Stimulated activated CD4-positive, alpha-beta T cell treated with anti-CD3 and anti-CD28 coated beads, Interleukin-15, amount 100 ng/mL, for 24 hours (primary cell): Measurements from ENCODE around the gene LGALS7B.
"Not testable (repeated sequence)": the region's sequence is repeated elsewhere in the genome, so short reads cannot be mapped to it uniquely, and the experiment has no call there.

Experiments used
- DNase-seq: peaks from one replicate; pipeline ENCODE4 v3.0.0-alpha.2; 2020

LGALS7B gene

GRCh38 chr19:38797781-38798180 is 8.8 kb downstream of the LGALS7B start:
- DNase-seq, result not testable (repeated sequence)

GRCh38 chr19:38799104-38799503 is 10.1 kb downstream of the LGALS7B start:
- DNase-seq, result no peak

- DNase-seq, result no peak
Observed at GRCh38 chr19:38800577-38801347, 11.8 kb downstream of the LGALS7B start.

GRCh38 chr19:38801359-38802095 is 12.5 kb downstream of the LGALS7B start:
- DNase-seq, result no peak

DNA sequence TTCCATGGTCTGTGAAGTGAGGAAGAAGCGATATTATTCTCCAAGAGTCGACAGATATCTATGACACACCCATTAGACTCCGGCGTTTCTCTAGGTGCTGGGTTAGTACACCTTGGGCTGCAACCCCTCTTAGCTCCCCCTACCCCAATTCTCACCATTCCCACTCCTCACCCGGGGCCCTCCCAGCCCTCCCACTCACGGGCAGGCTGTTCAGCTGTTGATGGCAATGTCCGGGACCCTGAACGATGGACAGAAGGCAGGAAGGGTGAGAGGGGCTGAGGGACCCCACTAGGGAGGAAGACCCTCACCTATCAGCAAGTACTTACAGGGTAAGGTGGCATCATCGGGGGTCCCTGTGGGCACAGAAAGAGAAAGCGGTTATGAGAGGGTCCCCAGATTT is 14.5 kb downstream of the LGALS7B start:
- no peak for DNase-seq

DNA sequence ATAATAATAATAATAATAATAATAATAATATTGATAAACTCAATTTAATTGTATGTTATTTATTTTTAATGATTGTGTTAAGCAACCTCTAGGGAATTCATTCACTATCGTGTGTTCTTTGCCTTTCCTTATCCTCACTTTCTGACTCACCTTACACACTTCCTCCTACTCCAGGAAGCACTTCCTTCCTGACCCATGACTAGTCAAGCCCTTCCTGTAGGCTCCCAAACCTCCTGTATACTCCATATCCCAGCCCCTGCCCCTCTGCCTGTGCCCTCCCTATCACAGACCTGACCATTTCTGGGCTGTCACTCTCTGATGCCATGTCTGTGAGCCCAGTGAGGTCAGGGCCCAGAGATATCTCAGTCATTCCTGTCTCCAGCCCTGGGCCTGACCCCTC is 16.2 kb downstream of the LGALS7B start:
- no peak for DNase-seq

DNA sequence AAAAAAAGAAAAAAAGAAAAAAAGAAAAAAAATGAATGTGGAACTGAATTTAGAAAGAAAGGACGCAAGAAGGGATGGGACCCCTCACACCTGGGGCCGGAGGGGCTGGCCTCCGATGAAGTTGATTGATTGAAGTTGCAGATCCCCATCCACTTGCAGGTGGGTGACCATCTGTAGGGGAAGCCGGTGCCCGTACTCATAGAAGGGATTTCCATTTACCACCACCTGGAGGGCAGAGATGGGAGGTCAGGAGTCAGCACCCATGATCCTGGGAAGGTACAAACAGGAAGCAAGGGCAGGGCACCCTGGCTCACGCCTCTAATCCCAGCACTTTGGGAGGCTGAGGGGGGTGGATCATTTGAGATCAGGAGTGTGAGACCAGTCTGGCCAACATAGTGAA is 17.4 kb downstream of the LGALS7B start:
- no peak for DNase-seq

DNA sequence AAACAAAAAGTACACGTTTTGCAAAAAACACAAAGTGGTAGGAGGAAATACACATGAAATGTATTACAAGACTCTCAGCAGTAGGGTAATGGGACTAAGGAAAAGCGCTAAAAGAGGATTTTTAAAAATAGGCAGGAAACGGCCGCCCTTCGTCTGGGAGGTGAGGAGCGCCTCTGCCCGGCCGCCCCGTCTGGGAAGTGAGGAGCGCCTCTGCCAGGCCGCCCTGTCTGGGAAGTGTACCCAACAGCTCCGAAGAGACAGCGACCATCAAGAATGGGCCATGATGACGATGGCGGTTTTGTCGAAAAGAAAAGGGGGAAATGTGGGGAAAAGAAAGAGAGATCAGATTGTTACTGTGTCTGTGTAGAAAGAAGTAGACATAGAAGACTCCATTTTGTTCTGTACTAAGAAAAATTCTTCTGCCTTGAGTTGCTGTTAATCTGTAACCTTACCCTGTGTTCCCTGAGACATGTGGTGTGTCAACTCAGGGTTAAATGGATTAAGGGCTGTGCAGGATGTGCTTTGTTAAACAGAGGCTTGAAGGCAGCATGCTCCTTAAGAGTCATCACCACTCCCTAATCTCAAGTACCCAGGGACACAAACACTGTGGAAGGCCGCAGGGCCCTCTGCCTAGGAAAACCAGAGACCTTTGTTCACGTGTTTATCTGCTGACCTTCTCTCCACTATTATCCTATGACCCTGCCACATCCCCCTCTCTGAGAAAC is 18.5 kb downstream of the LGALS7B start:
- not testable (repeated sequence) for DNase-seq

DNA sequence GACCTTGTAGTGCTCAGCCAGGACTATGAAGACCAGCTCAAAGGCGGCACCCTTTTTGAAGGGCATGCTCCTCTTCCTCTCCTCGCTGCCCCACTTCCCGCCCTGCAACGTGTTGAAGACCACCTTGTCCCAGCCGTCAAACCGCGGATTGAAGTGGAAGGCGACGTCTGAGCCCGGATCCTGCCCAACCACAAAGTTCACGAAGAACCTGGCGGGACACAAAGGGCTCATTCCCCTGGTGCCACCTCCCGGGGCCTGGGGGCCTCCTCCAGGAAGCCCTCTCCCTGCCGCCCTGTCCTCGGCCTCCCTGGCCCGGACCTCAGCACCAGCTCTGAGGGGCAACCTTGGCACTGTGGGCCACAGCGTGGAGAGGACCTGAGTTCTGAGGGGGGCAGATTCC is 19.7 kb downstream of the LGALS7B start:
- no peak for DNase-seq

GRCh38 chr19:38809592-38810252 is 20.7 kb downstream of the LGALS7B start:
- no peak for DNase-seq

GRCh38 chr19:38812009-38812840 is 23.2 kb downstream of the LGALS7B start:
- DNase-seq, result no peak

- DNase-seq, result no peak
Observed at GRCh38 chr19:38812841-38813320, 23.9 kb downstream of the LGALS7B start, which contains the start of gene LGALS4. Gene LGALS4, minus strand, starts transcription at chr19:38812945. Its CDS starts 59 bp downstream, at chr19:38812886.

DNA sequence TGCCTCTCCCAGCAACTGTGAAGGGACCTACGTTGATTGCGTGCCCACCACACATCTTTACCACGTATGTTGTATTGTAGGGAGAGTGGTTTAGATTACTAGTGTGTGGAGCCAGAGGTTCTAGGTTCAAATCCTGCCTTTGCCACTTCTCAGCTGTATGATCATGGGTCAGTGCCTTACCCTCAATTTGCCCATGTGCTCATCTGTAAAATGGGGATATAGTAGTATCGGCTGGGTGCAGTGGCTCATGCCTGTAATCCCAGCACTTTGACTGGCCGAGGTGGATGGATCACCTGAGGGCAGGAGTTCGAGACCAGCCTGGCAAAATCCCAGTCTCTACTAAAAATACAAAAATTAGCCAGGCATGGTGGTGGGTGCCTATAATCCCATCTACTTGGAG is 24.3 kb downstream of the LGALS7B start:
- no peak for DNase-seq

DNA sequence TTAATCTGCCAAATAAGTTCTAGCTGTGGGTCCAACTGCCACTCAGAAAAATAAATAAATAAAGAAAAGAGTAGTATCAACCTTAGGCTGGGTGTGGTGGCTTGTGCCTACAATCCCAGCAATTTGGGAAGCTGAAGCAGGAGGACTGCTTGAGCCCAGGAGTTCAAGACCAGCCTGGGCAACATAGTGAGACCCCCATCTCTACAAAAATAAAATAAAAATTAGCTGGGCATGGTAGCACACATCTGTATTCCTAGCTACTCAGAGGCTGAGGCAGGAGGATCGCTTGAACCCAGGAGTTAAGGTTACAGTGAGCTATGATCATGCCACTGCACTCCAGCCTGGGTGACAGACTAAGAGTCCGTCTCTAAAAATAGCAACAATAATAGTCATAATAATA is 24.9 kb downstream of the LGALS7B start:
- not testable (repeated sequence) for DNase-seq

DNA sequence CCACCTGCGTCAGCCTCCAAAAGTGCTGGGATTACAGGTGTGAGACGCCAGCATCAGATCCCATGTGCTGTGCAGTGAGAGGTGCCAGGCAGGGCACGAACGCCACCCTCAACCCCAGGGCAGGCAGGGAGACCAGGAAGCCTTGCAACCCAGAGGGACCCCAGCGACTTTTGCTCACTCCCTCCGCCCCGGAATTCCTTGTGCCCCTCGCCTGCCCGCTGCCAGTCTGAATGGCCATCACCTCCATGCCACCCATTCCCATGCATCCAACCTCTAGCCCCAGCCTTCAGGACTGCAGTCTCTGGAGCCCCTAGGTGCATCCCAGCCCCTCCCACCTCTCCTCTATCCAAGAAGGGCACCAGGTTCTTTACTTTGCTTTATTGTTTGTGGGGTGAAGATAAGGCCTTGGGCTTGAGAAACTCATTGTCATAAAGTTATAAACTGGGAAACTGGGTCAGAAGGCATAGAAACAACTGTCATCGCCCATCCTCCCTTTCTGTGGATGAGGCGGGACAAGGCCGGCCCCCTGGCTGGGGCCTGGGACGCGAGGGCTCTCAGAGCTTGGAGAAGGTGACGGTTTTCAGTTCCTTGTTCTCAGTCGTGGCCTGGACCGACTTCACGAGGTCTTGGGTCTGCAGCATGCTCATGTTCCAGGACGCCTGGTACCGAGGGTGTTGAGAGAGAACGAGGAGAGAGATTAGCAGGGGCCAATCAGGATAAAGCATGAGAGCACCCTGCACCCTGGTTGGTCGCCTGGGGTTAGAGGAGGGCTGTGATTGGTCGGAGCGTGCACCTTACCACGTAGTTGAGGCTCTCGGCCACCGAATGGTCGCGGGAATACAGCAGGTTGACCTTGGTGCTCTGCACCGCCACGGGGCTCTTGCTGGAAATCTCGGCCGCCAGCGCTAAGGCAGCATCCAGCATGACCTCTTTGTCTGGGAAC is 26.3 kb downstream of the LGALS7B start:
- no peak for DNase-seq

DNA sequence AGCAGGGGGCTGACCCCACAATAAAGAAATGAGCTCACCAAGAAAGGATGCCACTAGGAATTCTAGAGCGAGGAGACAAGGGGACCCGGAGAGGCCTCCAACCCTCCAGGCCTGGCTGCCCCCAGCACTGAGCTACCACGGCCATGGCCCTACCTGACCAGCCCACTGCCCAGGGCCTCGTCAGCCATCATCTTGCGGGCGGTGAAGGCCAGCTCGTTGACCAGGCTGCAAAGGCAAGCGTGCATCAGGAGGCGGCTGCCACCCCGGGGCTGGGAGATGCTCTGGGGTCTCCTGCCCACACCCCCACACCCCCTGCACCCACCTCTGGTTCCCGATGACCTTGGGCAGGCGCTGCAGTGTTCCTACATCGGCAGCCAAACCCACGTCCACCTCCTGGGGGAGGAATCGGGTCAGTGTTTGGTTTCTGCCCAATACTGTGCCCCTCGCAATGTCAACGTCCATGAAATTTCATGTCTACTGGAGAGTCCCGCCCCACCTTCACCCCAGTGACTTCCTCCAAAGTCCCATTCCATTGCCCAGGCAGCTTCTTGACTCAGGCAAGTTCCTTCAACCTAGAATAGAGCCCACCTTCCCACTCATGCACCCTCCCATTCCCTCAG is 27.2 kb downstream of the LGALS7B start:
- DNase-seq, result no peak

DNA sequence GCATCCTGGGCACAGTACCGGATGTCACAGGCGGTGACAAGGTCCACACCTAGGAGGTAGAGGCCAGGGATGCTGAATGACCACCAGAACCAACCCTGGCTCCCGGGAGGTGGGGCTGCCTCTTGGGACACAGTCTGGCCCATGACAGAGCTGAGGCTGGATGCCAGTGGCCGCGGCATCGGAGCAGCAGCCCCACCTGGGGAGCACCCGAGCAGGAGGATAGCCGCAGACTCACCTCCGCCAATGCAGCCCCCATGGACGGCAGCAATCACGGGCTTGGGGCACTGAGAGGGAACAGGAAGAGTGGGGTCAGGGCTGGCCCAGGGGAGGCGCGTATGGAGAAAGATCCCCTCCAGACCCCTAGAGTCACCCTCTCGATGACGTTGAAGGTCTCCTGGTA is 28.1 kb downstream of the LGALS7B start:
- DNase-seq, result no peak

DNA sequence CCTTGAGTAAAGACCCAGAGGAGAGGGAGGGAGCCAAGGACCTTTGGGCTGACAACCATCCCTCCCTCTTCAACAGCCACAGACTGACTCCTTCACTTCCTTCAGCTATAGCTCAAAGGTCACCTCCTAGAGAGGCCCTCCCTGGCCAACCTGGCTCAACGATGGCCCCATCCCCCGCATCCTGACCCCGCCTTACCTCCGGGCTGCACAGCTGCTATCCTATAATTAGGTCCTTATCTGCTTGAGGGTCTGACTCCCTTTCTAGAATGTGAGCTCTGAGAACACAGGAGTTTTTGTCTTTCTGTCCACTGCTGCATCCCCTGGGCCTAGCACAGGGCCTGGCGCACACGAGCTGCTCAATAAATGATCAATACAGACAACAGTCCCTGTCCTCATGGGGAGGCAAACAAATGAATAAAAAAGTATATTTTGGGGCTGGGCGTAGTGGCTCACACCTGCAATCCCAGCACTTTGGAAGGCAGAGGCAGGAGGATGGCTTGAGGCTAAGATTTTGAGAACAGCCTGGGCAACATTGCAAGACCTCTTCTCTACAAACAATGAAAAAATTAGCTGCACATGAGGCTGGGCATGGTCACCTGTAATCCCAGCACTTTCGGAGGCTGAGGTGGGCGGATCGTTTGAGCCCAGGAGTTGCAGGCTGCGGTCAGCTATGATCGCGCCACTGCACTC is 30.4 kb downstream of the LGALS7B start:
- DNase-seq, result no peak

DNA sequence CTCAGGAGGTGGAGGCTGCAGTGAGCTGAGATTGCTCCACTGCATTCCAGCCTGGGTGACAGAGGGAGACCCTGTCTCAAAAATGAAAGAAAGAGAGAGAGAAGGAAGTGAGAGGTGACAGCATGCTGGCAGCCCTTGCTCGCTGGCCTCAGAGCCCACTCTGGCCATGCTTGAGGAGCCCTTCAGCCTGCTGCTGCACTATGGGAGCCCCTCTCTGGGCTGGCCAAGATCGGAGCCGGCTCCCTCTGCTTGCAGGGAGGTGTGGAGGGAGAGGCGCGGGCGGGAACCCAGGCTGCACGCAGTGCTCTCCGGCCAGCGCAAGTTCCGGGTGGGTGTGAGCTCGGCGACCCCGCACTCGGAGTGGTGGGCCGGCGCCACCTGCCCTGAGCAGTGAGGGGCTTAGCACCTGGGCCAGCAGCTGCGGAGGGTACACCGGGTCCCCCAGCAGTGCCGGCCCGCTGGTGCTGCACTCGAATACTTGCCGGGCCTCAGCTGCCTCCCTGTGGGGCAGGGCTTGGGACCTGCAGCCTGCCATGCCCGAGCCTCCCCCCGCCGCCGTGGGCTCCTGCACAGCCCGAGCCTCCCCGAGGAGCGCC is 32.3 kb downstream of the LGALS7B start:
- not testable (repeated sequence) for DNase-seq
